Measurements from ENCODE around the gene SMIM13. TPM values are rescaled to one million over a fixed set of nuclear protein-coding genes. Genes with fewer than 3 reads are reported as not detected.
"Not testable (repeated sequence)": the region's sequence is repeated elsewhere in the genome, so short reads cannot be mapped to it uniquely, and the experiment has no call there.

SMIM13 gene
- total RNA-seq, 2 donors from 2014 or later: 12.2 TPM

DNA sequence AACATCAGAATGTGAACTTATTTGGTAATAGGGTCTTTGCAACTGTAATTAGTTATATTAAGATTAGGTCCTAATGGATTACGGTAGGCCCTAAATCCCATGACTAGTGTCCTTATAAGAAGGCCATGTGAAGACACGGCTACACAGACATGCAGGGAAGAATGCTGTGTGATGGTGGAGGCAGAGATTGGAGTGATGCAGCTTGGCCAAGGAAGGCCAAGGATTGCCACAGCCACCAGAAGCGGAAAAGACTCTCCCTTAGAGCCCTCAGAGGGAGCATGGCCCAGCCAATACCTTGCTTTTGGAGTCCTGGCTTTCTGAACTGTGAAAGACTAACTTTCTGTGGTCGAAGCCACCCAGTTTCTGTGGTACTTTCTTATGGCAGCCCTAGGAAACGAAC is 9.7 kb upstream of the SMIM13 start:
- no peak for DNase-seq
- Mint-ChIP-seq H3K27me3 (ENCODE audit: insufficient read depth) (peaks cover 3% of the 10 kb centered on the region), H3K36me3 (ENCODE audit: low read depth) (no peaks in the 10 kb centered on the region), H3K9me3 (no peaks in the 10 kb centered on the region), H3K27ac (no peak overlapping the region), H3K4me3 (no peak overlapping the region), H3K4me1 (no peaks in the 10 kb centered on the region)
- H3K4me1 ChIP-seq (ENCODE audit: control insufficient read depth, insufficient read depth, low read length): no peaks in the 10 kb centered on the region
- no peak overlapping the region for H3K4me3 ChIP-seq (ENCODE audit: low read length)
- H3K9me3 ChIP-seq (ENCODE audit: control insufficient read depth, low read length): no peaks in the 10 kb centered on the region
- no peak overlapping the region for H3K27ac ChIP-seq (ENCODE audit: low read depth, low read length)
- H3K9ac ChIP-seq (ENCODE audit: extremely low read depth, low read length, poor library complexity, severe bottlenecking): no peak overlapping the region
- no peak for TF ChIP-seq CTCF (conservative IDR thresholded peaks at IDR 0.05)
- no peaks in the 10 kb centered on the region for H3K27me3 ChIP-seq (ENCODE audit: control insufficient read depth, insufficient read depth, low read length, poor library complexity, severe bottlenecking)
- H3K36me3 ChIP-seq (ENCODE audit: control insufficient read depth, insufficient read depth, low read length): no peaks in the 10 kb centered on the region
- WGBS, 2 experiments (ENCODE audit: insufficient coverage in 1 of 2, insufficient read length in 1 of 2): 91 to 100% methylated on average over 4 to 5 of the region's 5 CpGs

GRCh38 chr6:11085758-11086435 is 7.7 kb upstream of the SMIM13 start:
- H3K36me3 Mint-ChIP-seq (ENCODE audit: low read depth): no peaks in the 10 kb centered on the region
- TF ChIP-seq CTCF (conservative IDR thresholded peaks at IDR 0.05): no peak
- H3K4me3 ChIP-seq (ENCODE audit: low read length): no peak overlapping the region
- no peaks in the 10 kb centered on the region for H3K27me3 ChIP-seq (ENCODE audit: control insufficient read depth, insufficient read depth, low read length, poor library complexity, severe bottlenecking)
- H3K9ac ChIP-seq (ENCODE audit: extremely low read depth, low read length, poor library complexity, severe bottlenecking): no peak overlapping the region
- H3K4me1 Mint-ChIP-seq: no peaks in the 10 kb centered on the region
- H3K4me3 Mint-ChIP-seq: no peak overlapping the region
- H3K36me3 ChIP-seq (ENCODE audit: control insufficient read depth, insufficient read depth, low read length): no peaks in the 10 kb centered on the region
- H3K27ac ChIP-seq (ENCODE audit: low read depth, low read length): no peak overlapping the region
- no peaks in the 10 kb centered on the region for H3K9me3 Mint-ChIP-seq
- H3K4me1 ChIP-seq (ENCODE audit: control insufficient read depth, insufficient read depth, low read length): no peaks in the 10 kb centered on the region
- 50 to 79% methylated on average over 1 to 3 of the region's 3 CpGs for WGBS, 2 experiments (ENCODE audit: insufficient coverage in 1 of 2, insufficient read length in 1 of 2)
- no peaks in the 10 kb centered on the region for H3K9me3 ChIP-seq (ENCODE audit: control insufficient read depth, low read length)
- no peak for DNase-seq
- H3K27ac Mint-ChIP-seq: no peak overlapping the region
- peaks cover 3% of the 10 kb centered on the region for H3K27me3 Mint-ChIP-seq (ENCODE audit: insufficient read depth)

DNA sequence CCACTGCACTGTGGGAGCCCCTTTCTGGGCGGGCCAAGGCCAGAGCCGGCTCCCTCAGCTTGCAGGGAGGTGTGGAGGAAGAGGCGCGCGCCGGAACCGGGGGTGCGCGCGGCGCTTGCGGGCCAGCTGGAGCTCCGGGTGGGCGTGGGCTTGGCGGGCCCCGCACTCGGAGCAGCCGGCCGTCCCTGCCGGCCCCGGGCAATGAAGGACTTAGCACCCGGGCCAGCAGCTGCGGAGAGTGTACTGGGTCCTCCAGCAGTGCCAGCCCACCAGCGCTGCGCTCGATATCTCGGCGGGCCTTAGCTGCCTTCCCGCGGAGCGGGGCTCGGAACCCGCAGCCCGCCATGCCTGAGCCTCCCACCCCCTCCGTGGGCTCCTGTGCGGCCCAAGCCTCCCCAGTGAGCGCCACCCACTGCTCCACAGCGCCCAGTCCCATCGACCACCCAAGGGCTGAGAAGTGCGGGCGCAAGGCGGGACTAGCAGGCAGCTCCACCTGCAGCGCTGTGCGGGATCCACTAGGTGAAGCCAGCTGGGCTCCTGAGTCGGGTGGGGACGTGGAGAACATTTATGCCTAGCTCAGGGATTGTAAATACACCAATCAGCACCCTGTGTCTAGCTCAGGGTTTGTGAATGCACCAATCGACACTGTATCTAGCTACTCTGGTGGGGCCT is 6.4 kb upstream of the SMIM13 start:
- not testable (repeated sequence) for H3K4me1 Mint-ChIP-seq; H3K9me3 Mint-ChIP-seq; H3K9me3 ChIP-seq (ENCODE audit: control insufficient read depth, low read length); DNase-seq; H3K4me3 ChIP-seq (ENCODE audit: low read length); H3K9ac ChIP-seq (ENCODE audit: extremely low read depth, low read length, poor library complexity, severe bottlenecking); H3K27me3 Mint-ChIP-seq (ENCODE audit: insufficient read depth); H3K36me3 ChIP-seq (ENCODE audit: control insufficient read depth, insufficient read depth, low read length); H3K27ac ChIP-seq (ENCODE audit: low read depth, low read length); H3K27ac Mint-ChIP-seq; H3K4me1 ChIP-seq (ENCODE audit: control insufficient read depth, insufficient read depth, low read length); H3K4me3 Mint-ChIP-seq; H3K27me3 ChIP-seq (ENCODE audit: control insufficient read depth, insufficient read depth, low read length, poor library complexity, severe bottlenecking); H3K36me3 Mint-ChIP-seq (ENCODE audit: low read depth)
- 90 to 97% methylated on average over 11 to 47 of the region's 47 CpGs for WGBS, 2 experiments (ENCODE audit: insufficient coverage in 1 of 2, insufficient read length in 1 of 2)
